Lower leg skin (tissue), 4 donors: ENCODE results near the gene SCN4B. TPM values are rescaled to one million over a fixed set of nuclear protein-coding genes. Genes with fewer than 3 reads are reported as not detected.

Experiments
- DNase-seq, 2 donors: peaks; one replicate each; pipeline ENCODE4 v3.0.0-alpha.2; 2019; ENCODE audit warnings: low spot score in 2 of 2
- H3K4me3 ChIP-seq: fragments of 200-600 bp; sonication (generic); 2 replicates; pipeline ENCODE4 v1.5.1; 2017; ENCODE audit warnings: mild to moderate bottlenecking, low read depth; ENCODE audit not compliant: poor library complexity, severe bottlenecking
- CTCF ChIP-seq, 3 donors: fragments of 450-650 bp; IDR thresholded peaks; one replicate each; pipeline ENCODE4 v1.5.1; 2016; ENCODE audit warnings: antibody characterized with exemption in 3 of 3, mild to moderate bottlenecking in 3 of 3, moderate library complexity in 2 of 3
- POLR2A ChIP-seq, 2 donors: fragments of 450-650 bp; IDR thresholded peaks; one replicate each; pipeline ENCODE4 v1.6.1; 2016 to 2017; ENCODE audit warnings: antibody characterized with exemption in 2 of 2, mild to moderate bottlenecking in 1 of 2, moderate library complexity in 1 of 2
- WGBS, 2 donors: methylation state at CpG; one replicate each; pipeline ENCODE4 v1.1.5; 2018; 5-methylcytosine and 5-hydroxymethylcytosine counted together
- intact Hi-C: fragments of 100-400 bp; cut with DNase I; formaldehyde crosslinking; loops from one replicate; pipeline ENCODE4 v1.15.0; 2023; ENCODE audit warnings: low total_unique reads
- total RNA-seq, 4 donors: library from RNA; depleted of rRNA; stranded (reverse); fragments of >200 nt; gene quantifications; one replicate each; pipeline ENCODE4 v1.1.0, GENCODE V29; 2016

The SCN4B gene
- total RNA-seq, 4 donors from 2014 or later = 0.25 to 4.0 (median 1.9) TPM

DNA sequence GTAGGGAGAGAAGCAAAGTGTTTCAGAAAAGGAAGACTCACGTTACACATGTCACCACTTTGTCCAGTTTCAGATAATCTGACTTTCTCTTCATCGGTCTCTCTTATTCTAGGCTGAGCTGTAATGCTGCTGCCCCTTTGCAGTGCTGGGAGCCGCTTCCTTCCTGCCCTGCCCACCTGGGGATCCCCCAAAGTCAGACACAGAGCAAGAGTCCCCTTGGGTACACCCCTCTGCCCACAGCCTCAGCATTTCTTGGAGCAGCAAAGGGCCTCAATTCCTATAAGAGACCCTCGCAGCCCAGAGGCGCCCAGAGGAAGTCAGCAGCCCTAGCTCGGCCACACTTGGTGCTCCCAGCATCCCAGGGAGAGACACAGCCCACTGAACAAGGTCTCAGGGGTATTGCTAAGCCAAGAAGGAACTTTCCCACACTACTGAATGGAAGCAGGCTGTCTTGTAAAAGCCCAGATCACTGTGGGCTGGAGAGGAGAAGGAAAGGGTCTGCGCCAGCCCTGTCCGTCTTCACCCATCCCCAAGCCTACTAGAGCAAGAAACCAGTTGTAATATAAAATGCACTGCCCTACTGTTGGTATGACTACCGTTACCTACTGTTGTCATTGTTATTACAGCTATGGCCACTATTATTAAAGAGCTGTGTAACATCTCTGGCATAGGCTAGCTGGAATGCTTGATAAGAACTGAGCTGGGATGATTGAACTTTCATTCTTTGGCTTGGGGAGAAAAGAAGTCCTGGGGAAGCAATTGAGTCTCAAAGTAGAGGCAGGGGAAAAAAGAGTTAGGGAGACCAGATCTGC lies 34.6 kb downstream of the SCN4B start:
- intact Hi-C loops = no loop called here
- DNase-seq = no peak
- 85 to 90% methylated on average over 9 of the region's 9 CpGs for WGBS, 2 donors
- no peak overlapping the region for H3K4me3 ChIP-seq
- TF ChIP-seq POLR2A (IDR thresholded peaks at IDR 0.05) = no peak
- no peak for TF ChIP-seq CTCF (IDR thresholded peaks at IDR 0.05)

- no peak overlapping the region for H3K4me3 ChIP-seq
- TF ChIP-seq CTCF (IDR thresholded peaks at IDR 0.05) (no peak), POLR2A (IDR thresholded peaks at IDR 0.05) (no peak)
- intact Hi-C loops = no loop called here
- DNase-seq = no peak
- WGBS, 2 donors = 90% methylated on average over 7 of the region's 7 CpGs
Measured at GRCh38 chr11:118115048-118115447, 37.6 kb downstream of the SCN4B start.

DNA sequence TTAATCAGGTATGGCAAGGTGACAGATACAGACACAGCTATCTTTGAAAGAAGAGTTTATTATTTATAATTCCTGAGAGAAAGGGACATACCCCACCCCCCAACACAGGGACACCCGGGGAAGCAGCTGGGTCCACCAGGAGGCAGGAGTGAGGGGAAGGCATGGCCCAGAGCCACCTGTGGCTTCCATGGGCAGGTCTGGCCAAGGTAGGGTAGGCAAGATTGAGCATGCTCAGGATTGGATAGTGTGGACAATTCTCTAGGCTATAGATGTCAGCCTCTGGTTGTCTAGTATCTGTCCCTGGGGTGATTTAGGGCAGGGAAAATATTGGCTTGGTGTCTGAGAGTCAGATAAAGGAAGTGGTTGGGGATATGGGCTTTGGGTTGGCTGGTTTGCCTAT lies 38.4 kb downstream of the SCN4B start:
- 56 to 70% methylated on average over 1 of the region's 1 CpG for WGBS, 2 donors
- intact Hi-C loops = no loop called here

GRCh38 chr11:118112711-118113430 lies 39.8 kb downstream of the SCN4B start:
- WGBS, 2 donors = 84 to 85% methylated on average over 11 of the region's 11 CpGs
- intact Hi-C loops = no loop called here

More for the DNA sequence above, 38.4 kb downstream of the SCN4B start:
- no peak for DNase-seq
- TF ChIP-seq CTCF (IDR thresholded peaks at IDR 0.05) (no peak), POLR2A (IDR thresholded peaks at IDR 0.05) (no peak)
- H3K4me3 ChIP-seq = no peak overlapping the region

GRCh38 chr11:118111744-118112035 lies 40.9 kb downstream of the SCN4B start:
- H3K4me3 ChIP-seq = no peak overlapping the region
- no peak for DNase-seq
- 86 to 91% methylated on average over 6 of the region's 6 CpGs for WGBS, 2 donors
- TF ChIP-seq CTCF (IDR thresholded peaks at IDR 0.05) = no peak
- TF ChIP-seq POLR2A (IDR thresholded peaks at IDR 0.05) = no peak
- intact Hi-C loops = no loop called here

More at GRCh38 chr11:118112711-118113430, 39.8 kb downstream of the SCN4B start:
- no peak for TF ChIP-seq CTCF (IDR thresholded peaks at IDR 0.05)
- TF ChIP-seq POLR2A (IDR thresholded peaks at IDR 0.05) = no peak
- H3K4me3 ChIP-seq = no peak overlapping the region
- no peak for DNase-seq
